ENCODE data around the gene ZNF766.
"Not testable (repeated sequence)": the region's sequence is repeated elsewhere in the genome, so short reads cannot be mapped to it uniquely, and the experiment has no call there.

Gene ZNF766

DNA sequence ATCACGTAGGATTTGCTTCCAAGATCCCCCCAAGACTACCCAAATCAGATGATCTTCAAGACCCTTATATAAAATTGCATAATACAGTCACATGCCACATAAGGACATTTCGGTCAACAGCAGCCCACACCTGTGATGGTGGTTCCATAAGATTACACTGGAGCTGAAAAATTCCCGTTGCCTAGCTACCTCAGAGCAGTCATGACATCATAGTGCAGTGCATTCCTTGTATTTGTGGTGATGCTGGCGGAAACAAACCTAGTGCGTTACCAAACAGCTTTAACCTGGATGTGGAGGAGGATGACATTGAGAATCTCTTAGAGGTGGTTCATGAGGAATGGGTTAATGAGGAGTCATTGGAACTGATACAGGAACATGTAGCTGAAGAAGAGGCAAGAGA lies 4.8 kb downstream of the ZNF766 start:
- H3K9me3 ChIP-seq (ENCODE audit: control insufficient read depth in 2 of 2, low read length in 2 of 2): peaks cover 0 to 7% of the 10 kb centered on the region in 2 donors
- H3K27ac ChIP-seq (ENCODE audit: low read depth in 2 of 2, low read length in 2 of 2): no peak overlapping the region
- H3K36me3 ChIP-seq (ENCODE audit: control insufficient read depth in 2 of 2, insufficient read depth in 2 of 2, low read length in 2 of 2): peaks cover 15 to 21% of the 10 kb centered on the region in 2 donors
- peaks cover 0 to 9% of the 10 kb centered on the region in 2 donors for H3K4me1 ChIP-seq (ENCODE audit: control insufficient read depth in 2 of 2, insufficient read depth in 2 of 2, low read length in 2 of 2)
- H3K27me3 ChIP-seq (ENCODE audit: control insufficient read depth in 2 of 2, insufficient read depth in 2 of 2, low read length in 2 of 2): no peaks in the 10 kb centered on the region
- H3K4me3 ChIP-seq (ENCODE audit: low read length in 2 of 2): no peak overlapping the region
- no peak overlapping the region for H3K9ac ChIP-seq (ENCODE audit: low read depth in 1 of 2, low read length in 2 of 2)

DNA sequence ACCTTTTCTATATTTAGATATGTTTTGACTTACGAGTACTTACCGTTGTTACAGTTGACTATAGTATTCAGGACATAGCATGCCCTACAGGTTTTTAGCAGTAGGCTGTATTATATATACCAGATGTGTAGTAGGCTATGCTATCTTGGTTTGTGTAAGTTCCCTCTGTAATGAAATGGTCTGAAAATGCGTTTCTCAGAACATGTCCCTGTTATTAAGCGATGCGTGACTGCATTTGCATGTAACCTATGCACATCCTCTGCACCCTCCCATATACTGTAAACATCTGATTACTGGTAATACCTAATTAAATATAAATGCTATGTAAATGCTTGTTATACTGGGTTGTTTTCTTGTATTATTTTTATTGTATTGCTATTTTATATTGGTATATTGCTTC lies 6.6 kb downstream of the ZNF766 start:
- peaks cover 15 to 21% of the 10 kb centered on the region in 2 donors for H3K36me3 ChIP-seq (ENCODE audit: control insufficient read depth in 2 of 2, insufficient read depth in 2 of 2, low read length in 2 of 2)
- no peak overlapping the region for H3K9ac ChIP-seq (ENCODE audit: low read depth in 1 of 2, low read length in 2 of 2)
- no peaks in the 10 kb centered on the region for H3K27me3 ChIP-seq (ENCODE audit: control insufficient read depth in 2 of 2, insufficient read depth in 2 of 2, low read length in 2 of 2)
- H3K27ac ChIP-seq (ENCODE audit: low read depth in 2 of 2, low read length in 2 of 2): no peak overlapping the region
- H3K4me3 ChIP-seq (ENCODE audit: low read length in 2 of 2): no peak overlapping the region
- H3K9me3 ChIP-seq (ENCODE audit: control insufficient read depth in 2 of 2, low read length in 2 of 2): peaks cover 0 to 7% of the 10 kb centered on the region in 2 donors
- peaks cover 0 to under 1% of the 10 kb centered on the region in 2 donors for H3K4me1 ChIP-seq (ENCODE audit: control insufficient read depth in 2 of 2, insufficient read depth in 2 of 2, low read length in 2 of 2)

DNA sequence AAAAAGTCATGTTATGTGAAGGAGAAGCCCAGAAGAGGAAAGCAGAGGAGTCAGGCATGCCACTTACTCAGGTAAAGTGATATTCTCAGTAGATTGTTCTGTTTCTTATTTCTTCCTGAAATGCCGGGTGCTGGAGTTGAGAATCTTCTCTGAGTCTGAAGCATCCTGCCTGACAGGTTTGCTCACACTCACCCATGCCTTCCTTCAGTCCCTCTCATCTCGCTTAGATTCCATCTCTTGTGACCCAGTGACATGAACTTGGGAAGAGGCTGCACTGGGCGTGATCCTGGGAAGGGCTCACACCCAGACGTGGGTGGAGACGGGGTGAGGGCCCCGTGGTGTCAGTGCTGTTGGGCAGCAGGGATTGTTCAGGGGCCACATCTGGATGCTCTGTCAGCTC lies 8.1 kb downstream of the ZNF766 start:
- no peaks in the 10 kb centered on the region for H3K4me1 ChIP-seq (ENCODE audit: control insufficient read depth in 2 of 2, insufficient read depth in 2 of 2, low read length in 2 of 2)
- no peak overlapping the region for H3K27ac ChIP-seq (ENCODE audit: low read depth in 2 of 2, low read length in 2 of 2)
- no peaks in the 10 kb centered on the region for H3K27me3 ChIP-seq (ENCODE audit: control insufficient read depth in 2 of 2, insufficient read depth in 2 of 2, low read length in 2 of 2)
- peaks cover 12 to 21% of the 10 kb centered on the region in 2 donors for H3K36me3 ChIP-seq (ENCODE audit: control insufficient read depth in 2 of 2, insufficient read depth in 2 of 2, low read length in 2 of 2)
- H3K9ac ChIP-seq (ENCODE audit: low read depth in 1 of 2, low read length in 2 of 2): no peak overlapping the region
- H3K4me3 ChIP-seq (ENCODE audit: low read length in 2 of 2): no peak overlapping the region
- peaks cover 0 to 7% of the 10 kb centered on the region in 2 donors for H3K9me3 ChIP-seq (ENCODE audit: control insufficient read depth in 2 of 2, low read length in 2 of 2)

DNA sequence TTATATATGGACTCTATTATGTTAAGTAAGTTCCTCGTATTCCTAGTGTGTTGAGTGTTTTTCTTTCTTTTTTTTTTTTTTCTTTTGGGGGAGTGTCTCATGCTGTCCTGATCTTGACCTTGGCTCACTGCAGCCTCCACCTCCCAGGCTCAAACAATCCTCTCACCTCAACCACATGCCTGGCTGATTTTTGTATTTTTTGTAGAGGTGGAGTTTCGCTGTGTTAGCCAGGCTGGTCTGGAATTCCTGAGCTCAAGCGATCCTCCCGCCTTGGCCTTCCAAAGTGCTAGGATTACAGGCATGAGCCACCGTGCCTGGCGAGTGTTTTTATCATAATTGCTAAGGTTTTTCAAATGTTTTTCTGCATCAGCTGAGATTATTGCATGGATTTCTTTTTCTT lies 16.9 kb downstream of the ZNF766 start:
- Histone ChIP-seq H3K9me3 (ENCODE audit: control insufficient read depth in 2 of 2, low read length in 2 of 2) (peaks cover 4 to 14% of the 10 kb centered on the region in 2 donors), H3K4me1 (ENCODE audit: control insufficient read depth in 2 of 2, insufficient read depth in 2 of 2, low read length in 2 of 2) (no peaks in the 10 kb centered on the region), H3K27ac (ENCODE audit: low read depth in 2 of 2, low read length in 2 of 2) (no peak overlapping the region), H3K27me3 (ENCODE audit: control insufficient read depth in 2 of 2, insufficient read depth in 2 of 2, low read length in 2 of 2) (no peaks in the 10 kb centered on the region), H3K9ac (ENCODE audit: low read depth in 1 of 2, low read length in 2 of 2) (no peak overlapping the region), H3K4me3 (ENCODE audit: low read length in 2 of 2) (no peak overlapping the region), H3K36me3 (ENCODE audit: control insufficient read depth in 2 of 2, insufficient read depth in 2 of 2, low read length in 2 of 2) (peaks cover 49 to 65% of the 10 kb centered on the region in 2 donors)

DNA sequence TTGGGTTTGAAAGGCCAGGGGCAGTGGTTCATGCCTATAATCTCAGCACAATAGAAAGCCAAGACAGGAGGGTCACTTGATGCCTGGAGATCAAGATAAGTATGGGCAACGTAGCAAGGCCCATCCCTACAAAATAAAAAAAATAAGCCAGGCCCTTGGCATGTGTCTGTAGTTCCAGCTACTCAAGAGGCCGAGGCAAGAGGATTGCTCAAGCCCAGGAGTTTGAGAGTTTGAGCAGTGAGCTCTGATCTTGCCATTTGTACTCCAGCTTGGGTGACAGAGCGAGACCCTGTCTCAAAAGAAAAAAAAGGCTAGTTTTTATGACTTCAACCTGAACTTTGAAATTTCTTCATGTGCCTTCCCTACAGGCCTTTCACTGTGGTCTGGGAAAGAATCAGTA lies 22.4 kb downstream of the ZNF766 start:
- Histone ChIP-seq H3K27me3 (ENCODE audit: control insufficient read depth in 2 of 2, insufficient read depth in 2 of 2, low read length in 2 of 2) (no peaks in the 10 kb centered on the region), H3K27ac (ENCODE audit: low read depth in 2 of 2, low read length in 2 of 2) (no peak overlapping the region), H3K4me1 (ENCODE audit: control insufficient read depth in 2 of 2, insufficient read depth in 2 of 2, low read length in 2 of 2) (peaks cover 4 to 6% of the 10 kb centered on the region in 2 donors), H3K9ac (ENCODE audit: low read depth in 1 of 2, low read length in 2 of 2) (no peak overlapping the region), H3K4me3 (ENCODE audit: low read length in 2 of 2) (no peak overlapping the region), H3K36me3 (ENCODE audit: control insufficient read depth in 2 of 2, insufficient read depth in 2 of 2, low read length in 2 of 2) (peaks cover 15 to 22% of the 10 kb centered on the region in 2 donors), H3K9me3 (ENCODE audit: control insufficient read depth in 2 of 2, low read length in 2 of 2) (peaks cover 4 to 10% of the 10 kb centered on the region in 2 donors)

DNA sequence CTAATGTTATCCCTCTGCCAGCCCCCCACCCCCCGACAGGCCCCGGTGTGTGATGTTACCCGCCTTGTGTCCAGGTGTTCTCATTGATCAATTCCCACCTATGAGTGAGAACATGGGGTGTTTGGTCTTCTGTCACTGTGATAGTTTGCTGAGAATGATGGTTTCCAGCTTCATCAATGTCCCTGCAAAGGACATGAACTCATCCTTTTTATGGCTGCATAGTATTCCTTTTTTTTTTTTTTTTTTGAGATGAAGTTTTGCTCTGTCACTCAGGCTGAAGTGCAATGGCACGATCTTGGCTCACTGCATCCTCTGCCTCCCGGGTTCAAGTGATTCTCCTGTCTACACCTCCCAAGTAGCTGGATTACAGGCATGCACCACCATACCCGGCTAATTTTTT lies 23.6 kb downstream of the ZNF766 start:
- not testable (repeated sequence) for H3K27ac ChIP-seq (ENCODE audit: low read depth in 2 of 2, low read length in 2 of 2); H3K27me3 ChIP-seq (ENCODE audit: control insufficient read depth in 2 of 2, insufficient read depth in 2 of 2, low read length in 2 of 2); H3K4me3 ChIP-seq (ENCODE audit: low read length in 2 of 2); H3K9ac ChIP-seq (ENCODE audit: low read depth in 1 of 2, low read length in 2 of 2)
- Histone ChIP-seq H3K9me3 (ENCODE audit: control insufficient read depth in 2 of 2, low read length in 2 of 2) (peaks cover 4 to 10% of the 10 kb centered on the region in 2 donors), H3K4me1 (ENCODE audit: control insufficient read depth in 2 of 2, insufficient read depth in 2 of 2, low read length in 2 of 2) (peaks cover 9 to 11% of the 10 kb centered on the region in 2 donors), H3K36me3 (ENCODE audit: control insufficient read depth in 2 of 2, insufficient read depth in 2 of 2, low read length in 2 of 2) (peaks cover 14 to 21% of the 10 kb centered on the region in 2 donors)

DNA sequence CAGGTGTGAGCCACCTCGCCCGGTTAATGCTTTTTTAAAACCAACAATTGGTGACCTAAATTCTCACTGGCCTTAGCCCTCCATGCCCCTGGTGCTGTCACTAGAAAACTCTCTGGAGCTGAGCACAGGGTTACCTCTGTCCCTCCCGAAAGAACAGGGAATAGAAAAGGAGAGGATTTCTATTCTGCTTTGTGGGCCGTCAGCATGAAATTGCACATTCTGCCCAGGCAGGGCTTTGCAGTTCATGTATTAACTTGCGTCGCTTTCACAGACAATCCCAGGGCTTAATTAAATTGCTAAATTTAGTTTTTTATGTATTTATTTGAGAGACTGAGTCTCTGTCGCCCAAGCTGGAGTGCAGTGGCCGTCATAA lies 27.0 kb downstream of the ZNF766 start:
- Histone ChIP-seq H3K27ac (ENCODE audit: low read depth in 2 of 2, low read length in 2 of 2) (peak overlapping the region; percentile 74 to 75), H3K4me1 (ENCODE audit: control insufficient read depth in 2 of 2, insufficient read depth in 2 of 2, low read length in 2 of 2) (peaks cover 10 to 12% of the 10 kb centered on the region in 2 donors), H3K9me3 (ENCODE audit: control insufficient read depth in 2 of 2, low read length in 2 of 2) (peaks cover 4 to 6% of the 10 kb centered on the region in 2 donors), H3K9ac (ENCODE audit: low read depth in 1 of 2, low read length in 2 of 2) (peak overlapping the region; percentile 75 to 86), H3K4me3 (ENCODE audit: low read length in 2 of 2) (peak overlapping the region; percentile 82 to 94), H3K36me3 (ENCODE audit: control insufficient read depth in 2 of 2, insufficient read depth in 2 of 2, low read length in 2 of 2) (peaks cover 16 to 17% of the 10 kb centered on the region in 2 donors), H3K27me3 (ENCODE audit: control insufficient read depth in 2 of 2, insufficient read depth in 2 of 2, low read length in 2 of 2) (no peaks in the 10 kb centered on the region)

GRCh38 chr19:52296773-52297600 lies 27.6 kb downstream of the ZNF766 start, which contains the start of gene ZNF480:
Gene ZNF480 (plus strand): TSS chr19:52297169. CDS start chr19:52300413, 3,244 bp downstream.
- no peaks in the 10 kb centered on the region for H3K27me3 ChIP-seq (ENCODE audit: control insufficient read depth in 2 of 2, insufficient read depth in 2 of 2, low read length in 2 of 2)
- H3K36me3 ChIP-seq (ENCODE audit: control insufficient read depth in 2 of 2, insufficient read depth in 2 of 2, low read length in 2 of 2): peaks cover 22 to 23% of the 10 kb centered on the region in 2 donors
- H3K4me1 ChIP-seq (ENCODE audit: control insufficient read depth in 2 of 2, insufficient read depth in 2 of 2, low read length in 2 of 2): peaks cover 10 to 12% of the 10 kb centered on the region in 2 donors
- peak within 1 kb of the TSS; percentile 90 to 94 for H3K4me3 ChIP-seq (ENCODE audit: low read length in 2 of 2)
- peaks cover 4 to 9% of the 10 kb centered on the region in 2 donors for H3K9me3 ChIP-seq (ENCODE audit: control insufficient read depth in 2 of 2, low read length in 2 of 2)
- H3K27ac ChIP-seq (ENCODE audit: low read depth in 2 of 2, low read length in 2 of 2): peak within 1 kb of the TSS; percentile 91 to 92
- H3K9ac ChIP-seq (ENCODE audit: low read depth in 1 of 2, low read length in 2 of 2): peak within 1 kb of the TSS; percentile 88 to 96

- Histone ChIP-seq H3K4me1 (ENCODE audit: control insufficient read depth in 2 of 2, insufficient read depth in 2 of 2, low read length in 2 of 2) (peaks cover 10 to 12% of the 10 kb centered on the region in 2 donors), H3K27ac (ENCODE audit: low read depth in 2 of 2, low read length in 2 of 2) (peak overlapping the region; percentile 91 to 92), H3K4me3 (ENCODE audit: low read length in 2 of 2) (peak overlapping the region; percentile 90 to 94), H3K27me3 (ENCODE audit: control insufficient read depth in 2 of 2, insufficient read depth in 2 of 2, low read length in 2 of 2) (no peaks in the 10 kb centered on the region), H3K9ac (ENCODE audit: low read depth in 1 of 2, low read length in 2 of 2) (peak overlapping the region; percentile 88 to 96), H3K36me3 (ENCODE audit: control insufficient read depth in 2 of 2, insufficient read depth in 2 of 2, low read length in 2 of 2) (peaks cover 30 to 31% of the 10 kb centered on the region in 2 donors), H3K9me3 (ENCODE audit: control insufficient read depth in 2 of 2, low read length in 2 of 2) (peaks cover 8 to 12% of the 10 kb centered on the region in 2 donors)
Measured at GRCh38 chr19:52297601-52298364, 28.4 kb downstream of the ZNF766 start.

DNA sequence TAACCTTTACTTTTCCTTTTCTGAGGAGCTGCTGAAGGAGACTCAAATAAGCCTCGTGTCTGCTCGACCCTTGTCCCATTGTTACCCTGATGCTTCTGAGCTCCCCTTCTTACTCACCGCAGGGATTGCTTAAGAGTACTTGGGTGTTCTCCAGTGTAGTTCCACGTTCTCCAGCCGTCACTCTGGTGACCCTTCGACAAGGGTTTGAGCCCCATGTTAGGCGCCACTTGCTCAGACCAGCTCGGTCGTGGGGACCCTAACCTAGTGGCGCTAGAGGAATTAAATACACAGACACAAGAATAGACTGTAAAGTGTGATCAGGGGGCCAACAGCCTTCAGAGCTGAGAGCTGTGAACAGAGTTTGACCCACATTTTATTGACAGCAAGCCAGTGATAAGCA lies 37.9 kb downstream of the ZNF766 start:
- H3K27ac ChIP-seq (ENCODE audit: low read depth in 2 of 2, low read length in 2 of 2): no peak overlapping the region
- peaks cover 57 to 69% of the 10 kb centered on the region in 2 donors for H3K36me3 ChIP-seq (ENCODE audit: control insufficient read depth in 2 of 2, insufficient read depth in 2 of 2, low read length in 2 of 2)
- peaks cover 36 to 42% of the 10 kb centered on the region in 2 donors for H3K9me3 ChIP-seq (ENCODE audit: control insufficient read depth in 2 of 2, low read length in 2 of 2)
- no peaks in the 10 kb centered on the region for H3K4me1 ChIP-seq (ENCODE audit: control insufficient read depth in 2 of 2, insufficient read depth in 2 of 2, low read length in 2 of 2)
- no peaks in the 10 kb centered on the region for H3K27me3 ChIP-seq (ENCODE audit: control insufficient read depth in 2 of 2, insufficient read depth in 2 of 2, low read length in 2 of 2)
- no peak overlapping the region for H3K9ac ChIP-seq (ENCODE audit: low read depth in 1 of 2, low read length in 2 of 2)
- H3K4me3 ChIP-seq (ENCODE audit: low read length in 2 of 2): peak overlapping the region; percentile 22 to 30
